ENCODE data around the gene RHOXF2B.
"Not testable (repeated sequence)": the region's sequence is repeated elsewhere in the genome, so short reads cannot be mapped to it uniquely, and the experiment has no call there.

Gene RHOXF2B

DNA sequence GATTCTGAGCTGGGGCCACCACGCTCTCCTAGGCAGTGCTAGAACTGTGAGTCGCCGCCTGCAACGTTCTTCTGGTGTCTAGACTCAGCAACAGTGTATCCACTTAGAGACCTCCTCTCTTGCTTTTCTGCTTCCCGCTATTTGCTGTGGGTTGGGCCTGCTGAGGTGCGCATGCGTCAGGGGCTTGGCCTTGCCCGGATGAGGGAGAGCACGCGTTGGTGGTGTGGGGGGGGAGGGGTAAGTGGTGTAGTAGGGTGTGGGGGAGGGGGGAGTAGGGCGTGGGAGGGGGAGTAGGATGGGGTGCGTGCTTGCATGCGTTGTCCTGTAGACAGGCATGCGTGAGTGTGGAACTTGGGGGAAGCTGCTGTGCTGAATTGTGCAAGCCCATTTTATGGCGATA, at the start of gene RHOXF2B:
RHOXF2B (minus strand) TSS at position 101 of the 400 bp plus-strand sequence. CDS start 138 bp downstream, outside the sequence.
- H3K4me3 ChIP-seq (ENCODE audit: control insufficient read depth, low read depth, low read length); DNase-seq (ENCODE audit: low read depth): not testable (repeated sequence)

DNA sequence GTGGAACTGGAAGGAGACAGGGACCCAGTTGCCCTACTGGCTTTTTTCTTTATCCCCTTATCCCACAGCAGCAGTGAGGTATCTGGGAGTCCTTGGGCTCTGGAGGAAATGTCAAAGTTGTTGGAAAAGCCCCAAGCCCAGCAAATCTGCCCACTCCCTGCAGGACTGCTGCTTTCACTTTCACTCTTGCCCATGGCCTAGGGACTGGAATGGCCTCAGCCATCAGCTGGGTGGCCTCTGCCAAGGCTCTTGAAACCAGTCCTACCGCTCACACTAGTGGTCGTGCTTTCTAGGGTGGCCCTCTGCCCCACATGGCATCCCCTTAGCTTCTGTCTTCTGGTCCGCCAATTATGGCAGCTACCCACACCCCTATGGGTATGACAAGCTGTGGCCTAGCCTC, 48.0 kb upstream of the RHOXF2B start:
- no peak for TF ChIP-seq CTCF (IDR thresholded peaks at IDR 0.05; ENCODE audit: control insufficient read depth, insufficient read depth, low read depth, low read length, missing control alignments)
- DNase-seq (ENCODE audit: low read depth): no peak
- no peak overlapping the region for H3K4me3 ChIP-seq (ENCODE audit: control insufficient read depth, low read depth, low read length)

GRCh38 chrX:120120223-120120622, 42.7 kb upstream of the RHOXF2B start:
- no peak for TF ChIP-seq CTCF (IDR thresholded peaks at IDR 0.05; ENCODE audit: control insufficient read depth, insufficient read depth, low read depth, low read length, missing control alignments)
- no peak for DNase-seq (ENCODE audit: low read depth)
- no peak overlapping the region for H3K4me3 ChIP-seq (ENCODE audit: control insufficient read depth, low read depth, low read length)

GRCh38 chrX:120115438-120115963, 38.0 kb upstream of the RHOXF2B start, which contains the start of gene RHOXF1:
RHOXF1 (minus strand) TSS chrX:120115913; CDS start chrX:120115862, 51 bp downstream.
- no peak within 1 kb of the TSS for H3K4me3 ChIP-seq (ENCODE audit: control insufficient read depth, low read depth, low read length)
- TF ChIP-seq CTCF (IDR thresholded peaks at IDR 0.05; ENCODE audit: control insufficient read depth, insufficient read depth, low read depth, low read length, missing control alignments): no peak
- DNase-seq (ENCODE audit: low read depth): no peak

DNA sequence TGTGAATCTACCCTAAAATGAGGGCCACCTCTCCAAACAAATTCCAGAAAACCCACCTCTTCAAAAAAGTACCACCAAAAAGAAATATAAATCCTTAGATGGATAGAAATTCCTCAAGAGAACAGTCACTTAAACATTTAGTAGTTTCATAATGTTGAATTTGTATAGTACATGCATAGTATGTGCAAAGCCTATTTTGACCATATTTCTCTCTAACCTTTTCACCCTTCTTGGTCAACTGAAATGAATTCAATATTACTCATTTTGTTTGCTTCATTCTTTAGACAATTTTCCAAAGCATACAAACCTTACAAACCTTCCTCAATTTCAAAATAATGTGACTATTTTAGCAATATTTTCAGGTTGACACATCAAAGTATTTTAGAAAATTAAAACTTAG, 34.1 kb upstream of the RHOXF2B start:
- no peak for DNase-seq (ENCODE audit: low read depth)
- no peak for TF ChIP-seq CTCF (IDR thresholded peaks at IDR 0.05; ENCODE audit: control insufficient read depth, insufficient read depth, low read depth, low read length, missing control alignments)

DNA sequence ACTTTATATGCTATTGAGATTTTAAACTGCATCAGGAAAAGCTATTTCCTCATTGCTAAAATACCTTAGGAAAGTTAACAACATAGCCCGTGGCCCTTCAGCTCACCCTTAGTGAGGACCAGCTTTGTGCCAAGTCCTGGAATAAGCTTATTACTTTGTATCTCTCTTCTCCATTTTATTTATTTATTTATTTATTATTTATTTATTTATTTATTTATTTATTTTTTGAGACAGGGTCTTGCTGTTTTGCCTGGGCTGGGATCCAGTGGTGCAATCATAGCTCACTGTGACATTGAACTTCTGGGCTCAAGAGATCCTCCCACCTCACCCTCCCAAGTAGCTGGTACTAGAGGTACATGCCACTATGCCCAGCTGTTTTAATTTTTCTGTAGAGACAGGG, 31.9 kb upstream of the RHOXF2B start:
- no peak for DNase-seq (ENCODE audit: low read depth)
- H3K4me3 ChIP-seq (ENCODE audit: control insufficient read depth, low read depth, low read length): no peak overlapping the region
- no peak for TF ChIP-seq CTCF (IDR thresholded peaks at IDR 0.05; ENCODE audit: control insufficient read depth, insufficient read depth, low read depth, low read length, missing control alignments)

More for the DNA sequence above, 34.1 kb upstream of the RHOXF2B start:
- no peak overlapping the region for H3K4me3 ChIP-seq (ENCODE audit: control insufficient read depth, low read depth, low read length)

- H3K4me3 ChIP-seq (ENCODE audit: control insufficient read depth, low read depth, low read length); DNase-seq (ENCODE audit: low read depth): not testable (repeated sequence)
Observed at GRCh38 chrX:120104707-120105106, 27.2 kb upstream of the RHOXF2B start.

GRCh38 chrX:120101057-120101456, 23.6 kb upstream of the RHOXF2B start:
- not testable (repeated sequence) for DNase-seq (ENCODE audit: low read depth); H3K4me3 ChIP-seq (ENCODE audit: control insufficient read depth, low read depth, low read length)
